Uterus (tissue), 2 donors: Measurements from ENCODE around the gene DHPS.

Source experiments
- CTCF ChIP-seq, 4 experiments: fragments of 200-600 bp in 2 of 4; fragments of 450-650 bp in 2 of 4; sonication (generic) in 2 of 4; IDR thresholded peaks; one replicate each; pipeline ENCODE4 v1.5.1; 2016 to 2019; ENCODE audit warnings: antibody characterized with exemption in 4 of 4, mild to moderate bottlenecking in 2 of 4, moderate library complexity in 1 of 4
- POLR2A ChIP-seq, 2 donors: fragments of 450-650 bp; IDR thresholded peaks; one replicate each; pipeline ENCODE4 v1.6.1; 2016; ENCODE audit warnings: antibody characterized with exemption in 2 of 2, mild to moderate bottlenecking in 1 of 2, moderate library complexity in 1 of 2

- no peak for TF ChIP-seq CTCF (IDR thresholded peaks at IDR 0.05)
- TF ChIP-seq POLR2A (IDR thresholded peaks at IDR 0.05): no peak
Observed at GRCh38 chr19:12695514-12695913, 13.8 kb upstream of the DHPS start.
